H1 (cell line): ENCODE measurements around the gene PCNX1. TPM values are rescaled to one million over a fixed set of nuclear protein-coding genes. Genes with fewer than 3 reads are reported as not detected.

Source experiments
- CTCF ChIA-PET: fragments of 300-600 bp; sonication (Branson Sonifier 250); formaldehyde crosslinking; loops from one replicate; lab custom pipeline; 2021; ENCODE audit not compliant: partially characterized antibody; lab: Charles Lee
- POLR2A ChIA-PET: fragments of 300-600 bp; sonication (Branson Sonifier 250); formaldehyde crosslinking; loops from one replicate; lab custom pipeline; 2021; ENCODE audit warnings: inconsistent platforms; ENCODE audit not compliant: partially characterized antibody; lab: Charles Lee
- DNase-seq, 2 experiments: peaks; one replicate each; pipeline versions ENCODE4 v3.0.0 to v3.0.0-alpha.2; 2010 to 2022; ENCODE audit warnings: low spot score in 2 of 2, low read depth in 1 of 2, mixed read lengths in 1 of 2
- FAIRE-seq: peaks from 2 replicates; lab custom pipeline; 2011; peaks lifted over from hg19 to GRCh38; lab: Jason Lieb, UNC
- H2AFZ ChIP-seq: 2 replicates; pipeline ENCODE4 v1.8.1; 2012; ENCODE audit warnings: low read length, inconsistent platforms
- H2AK5ac ChIP-seq: 2 replicates; pipeline ENCODE4 v1.6.1; 2013; ENCODE audit warnings: low read depth, low read length
- H2BK120ac ChIP-seq: replicated peaks from 2 replicates; pipeline ENCODE3; 2013; ENCODE audit warnings: low read depth, low read length, inconsistent platforms
- H2BK12ac ChIP-seq: 2 replicates; pipeline ENCODE4 v1.6.1; 2013; ENCODE audit warnings: low read depth, low read length
- H2BK15ac ChIP-seq: 2 replicates; pipeline ENCODE4 v1.6.1; 2013; ENCODE audit warnings: low read length
- H2BK20ac ChIP-seq: 2 replicates; pipeline ENCODE4 v1.6.1; 2013; ENCODE audit warnings: low read length
- H2BK5ac ChIP-seq: 2 replicates; pipeline ENCODE4 v1.6.1; 2013; ENCODE audit warnings: low read depth, low read length
- H3K14ac ChIP-seq: 2 replicates; pipeline ENCODE4 v1.6.1; 2013; ENCODE audit warnings: inconsistent platforms; ENCODE audit not compliant: insufficient read length
- H3K18ac ChIP-seq: 2 replicates; pipeline ENCODE4 v1.6.1; 2013; ENCODE audit warnings: low read length; ENCODE audit errors: extremely low read depth
- H3K23ac ChIP-seq: 2 replicates; pipeline ENCODE4 v1.6.1; 2013; ENCODE audit warnings: inconsistent platforms; ENCODE audit not compliant: insufficient read length
- H3K23me2 ChIP-seq: 2 replicates; pipeline ENCODE4 v1.6.1; 2013; ENCODE audit warnings: low read depth, low read length
- H3K27ac ChIP-seq: 2 replicates; pipeline ENCODE4 v1.6.1; 2011; ENCODE audit warnings: low read depth, low read length, inconsistent platforms
- H3K27me3 ChIP-seq, 4 experiments: replicated peaks in 1 of 4; 1 replicate in 1 of 4; 2 replicates in 3 of 4; pipeline versions ENCODE4 v1.6.1 to v1.8.1; 2011 to 2013; ENCODE audit warnings: low read length in 3 of 4, mild to moderate bottlenecking in 3 of 4, inconsistent platforms in 2 of 4, mixed read lengths in 2 of 4, moderate library complexity in 1 of 4; ENCODE audit not compliant: control insufficient read depth in 3 of 4, insufficient read depth in 3 of 4; ENCODE audit errors: extremely low read depth in 1 of 4
- H3K36me3 ChIP-seq, 4 experiments: 2 replicates each; pipeline versions ENCODE4 v1.6.1 to v1.8.1; 2011 to 2013; ENCODE audit warnings: mild to moderate bottlenecking in 4 of 4, low read length in 3 of 4, moderate library complexity in 2 of 4, control low read depth in 1 of 4, inconsistent platforms in 1 of 4; ENCODE audit not compliant: insufficient read depth in 4 of 4, control insufficient read depth in 2 of 4
- H3K4ac ChIP-seq: replicated peaks from 2 replicates; pipeline ENCODE3; 2013; ENCODE audit warnings: low read length, low read depth, mixed read lengths, inconsistent platforms; ENCODE audit not compliant: insufficient read length
- H3K4me1 ChIP-seq, 4 experiments: replicated peaks in 1 of 4; 1 replicate in 1 of 4; 2 replicates in 3 of 4; pipeline versions ENCODE4 v1.6.1 to v1.8.1; 2011 to 2013; ENCODE audit warnings: low read length in 3 of 4, inconsistent platforms in 2 of 4, mixed read lengths in 1 of 4; ENCODE audit not compliant: insufficient read depth in 4 of 4, control insufficient read depth in 3 of 4
- H3K4me2 ChIP-seq, 2 experiments: 2 replicates each; pipeline versions ENCODE4 v1.6.1 to v1.8.1; 2011 to 2013; ENCODE audit warnings: low read depth in 2 of 2, low read length in 2 of 2, control low read depth in 1 of 2, inconsistent platforms in 1 of 2, mild to moderate bottlenecking in 1 of 2; ENCODE audit not compliant: insufficient read depth in 1 of 2
- H3K4me3 ChIP-seq, 4 experiments: fragments of 200-600, 300-600 bp in 1 of 4; sonication (generic), shearing (Covaris generic), sonication (Bioruptor Twin) in 1 of 4; 2 replicates each; pipeline versions ENCODE4 v1.5.1 to v1.8.1; 2011 to 2016; ENCODE audit warnings: low read length in 4 of 4, low read depth in 3 of 4, control low read depth in 2 of 4, inconsistent platforms in 2 of 4, mild to moderate bottlenecking in 2 of 4, mixed read lengths in 1 of 4, moderate library complexity in 1 of 4; ENCODE audit not compliant: insufficient read depth in 2 of 4; ENCODE audit errors: extremely low read depth in 1 of 4
- H3K56ac ChIP-seq: replicated peaks from 2 replicates; pipeline ENCODE3; 2013; ENCODE audit warnings: low read depth, mild to moderate bottlenecking, mixed read lengths, low read length, inconsistent platforms; ENCODE audit not compliant: insufficient read length
- H3K79me1 ChIP-seq: 2 replicates; pipeline ENCODE4 v1.6.1; 2013; ENCODE audit warnings: low read depth, low read length, control low read depth
- H3K79me2 ChIP-seq, 2 experiments: 2 replicates each; pipeline versions ENCODE4 v1.6.1 to v1.8.1; 2012 to 2013; ENCODE audit warnings: low read length in 2 of 2, mild to moderate bottlenecking in 2 of 2, inconsistent platforms in 1 of 2; ENCODE audit not compliant: insufficient read depth in 2 of 2, control insufficient read depth in 1 of 2
- H3K9ac ChIP-seq, 4 experiments: replicated peaks in 1 of 4; 1 replicate in 1 of 4; 2 replicates in 3 of 4; pipeline versions ENCODE4 v1.6.1 to v1.8.1; 2011 to 2013; ENCODE audit warnings: low read depth in 3 of 4, low read length in 3 of 4, control low read depth in 2 of 4, mild to moderate bottlenecking in 2 of 4, moderate library complexity in 2 of 4, inconsistent platforms in 1 of 4; ENCODE audit errors: extremely low read depth in 1 of 4
- H3K9me3 ChIP-seq, 2 experiments: 2 replicates each; pipeline versions ENCODE4 v1.6.1 to v1.8.1; 2012 to 2013; ENCODE audit warnings: mild to moderate bottlenecking in 2 of 2, moderate library complexity in 2 of 2, control low read depth in 1 of 2, inconsistent platforms in 1 of 2, low read depth in 1 of 2, low read length in 1 of 2, mixed read lengths in 1 of 2; ENCODE audit not compliant: insufficient read depth in 2 of 2
- H4K20me1 ChIP-seq, 2 experiments: replicated peaks in 1 of 2; 2 replicates each; pipeline versions ENCODE3 to v1.8.1; 2011 to 2013; ENCODE audit warnings: inconsistent platforms in 2 of 2, low read length in 2 of 2, mild to moderate bottlenecking in 1 of 2; ENCODE audit not compliant: insufficient read depth in 2 of 2, control insufficient read depth in 1 of 2
- H4K5ac ChIP-seq: 2 replicates; pipeline ENCODE4 v1.6.1; 2013; ENCODE audit warnings: low read length, low read depth, mixed read lengths, inconsistent platforms; ENCODE audit not compliant: insufficient read length
- H4K8ac ChIP-seq: 2 replicates; pipeline ENCODE4 v1.8.0; 2013; ENCODE audit warnings: mild to moderate bottlenecking, moderate library complexity, low read length, inconsistent platforms; ENCODE audit not compliant: insufficient read depth; ENCODE audit errors: extremely low read depth
- H4K91ac ChIP-seq: replicated peaks from 2 replicates; pipeline ENCODE3; 2013; ENCODE audit warnings: low read length, mixed read lengths, inconsistent platforms; ENCODE audit not compliant: insufficient read length
- CBX5 ChIP-seq: fragments of 300-800, 300-1000 bp; sonication (generic); IDR thresholded peaks from 2 replicates; pipeline ENCODE4 v1.7.1; 2016; ENCODE audit warnings: antibody characterized with exemption, low read length, low read depth
- CBX8 ChIP-seq: fragments of 300-800, 300-1000 bp; sonication (generic); IDR thresholded peaks from 2 replicates; pipeline ENCODE4 v1.7.1; 2016; ENCODE audit warnings: low read depth, low read length, borderline replicate concordance
- CTCF ChIP-seq, 3 experiments: IDR thresholded peaks; 1 replicate in 2 of 3; 2 replicates in 1 of 3; pipeline versions ENCODE4 v1.5.1 to v1.6.1; 2011; ENCODE audit warnings: low read length in 3 of 3, mild to moderate bottlenecking in 3 of 3, inconsistent platforms in 2 of 3, low read depth in 1 of 3, moderate library complexity in 1 of 3; ENCODE audit not compliant: insufficient read depth in 1 of 3; ENCODE audit errors: control extremely low read depth in 1 of 3
- FOSL1 ChIP-seq: IDR thresholded peaks from 2 replicates; pipeline ENCODE4 v1.6.1; 2011; ENCODE audit warnings: mild to moderate bottlenecking, low read depth, low read length, moderate library complexity; ENCODE audit not compliant: insufficient read depth
- GABPA ChIP-seq: IDR thresholded peaks from 2 replicates; pipeline ENCODE4 v1.6.1; 2011; ENCODE audit warnings: mild to moderate bottlenecking, low read length, moderate library complexity, borderline replicate concordance; ENCODE audit not compliant: insufficient read depth
- GTF2F1 ChIP-seq: IDR thresholded peaks from 2 replicates; pipeline ENCODE4 v1.6.1; 2012; ENCODE audit warnings: low read depth, low read length, improper control_type of control experiment, borderline replicate concordance
- NRF1 ChIP-seq: IDR thresholded peaks from 2 replicates; pipeline ENCODE4 v1.6.1; 2011; ENCODE audit warnings: mild to moderate bottlenecking, low read depth, low read length, improper control_type of control experiment
- PHF8 ChIP-seq: fragments of 200-600 bp; sonication (generic); conservative IDR thresholded peaks from 2 replicates; pipeline ENCODE4 v1.7.1; 2012; ENCODE audit warnings: low read depth, mild to moderate bottlenecking, inconsistent platforms, low read length, moderate library complexity
- RNF2 ChIP-seq: fragments of 200-900, 300-1000 bp; sonication (generic); IDR thresholded peaks from 2 replicates; pipeline ENCODE4 v1.7.1; 2016; ENCODE audit warnings: borderline replicate concordance, low read depth, mild to moderate bottlenecking, antibody characterized with exemption, low read length; ENCODE audit not compliant: poor library complexity, severe bottlenecking; ENCODE audit errors: missing control alignments
- SUZ12 ChIP-seq: fragments of 200-600 bp; sonication (generic); IDR thresholded peaks from 2 replicates; pipeline ENCODE4 v1.6.1; 2012; ENCODE audit warnings: mild to moderate bottlenecking, inconsistent platforms, low read length, moderate library complexity, mixed read lengths
- ZNF274 ChIP-seq: IDR thresholded peaks from 2 replicates; pipeline ENCODE4 v1.7.0; 2012; ENCODE audit warnings: low read length, borderline replicate concordance; ENCODE audit errors: extremely low read depth
- WGBS, 2 experiments: shearing (Covaris generic) in 1 of 2; methylation state at CpG; one replicate each; pipeline versions ENCODE4 v1.1.6 to v1.1.7; 2013 to 2015; ENCODE audit warnings: low lambda C conversion rate in 2 of 2, mixed read lengths in 2 of 2, inconsistent platforms in 1 of 2, low coverage in 1 of 2, missing lambda C conversion rate in 1 of 2; ENCODE audit not compliant: insufficient replicate concordance in 2 of 2, insufficient coverage in 1 of 2, insufficient read length in 1 of 2; ENCODE audit errors: extremely low coverage in 1 of 2, missing lambda C conversion rate in 1 of 2; 5-methylcytosine and 5-hydroxymethylcytosine counted together
- polyA plus RNA-seq, 7 experiments: library from polyadenylated mRNA; depleted of rRNA in 3 of 7; stranded (reverse) in 5 of 7; unstranded in 2 of 7; fragments of >200 nt in 5 of 7; fragments of 200-250 nt in 2 of 7; gene quantifications; 1 replicate in 5 of 7; 2 replicates in 1 of 7; 4 replicates in 1 of 7; pipeline versions ENCODE4 v1.2.1 to v1.2.3, GENCODE V29; 2011 to 2013; ENCODE audit warnings: missing spikeins in 2 of 7, mixed read lengths in 2 of 7
- total RNA-seq: library from RNA; stranded (reverse); fragmentation: NEBNext Ultra II Directional; extraction: Animal tissue kit (Norgen Biotek cat#: 25700); gene quantifications from 2 replicates; pipeline ENCODE4 v1.2.1, GENCODE V29; 2021

Gene PCNX1
- total and polyA plus RNA-seq, 2 of the 8 experiments (the other 6 are each of a cell fraction or from before 2014, with no cell fraction given), result 37.7 to 53.2 TPM

- Histone ChIP-seq H4K8ac (no peak overlapping the region), H3K9ac (no peak overlapping the region), H2AK5ac (no peak overlapping the region), H4K20me1 (no peaks in the 10 kb centered on the region), H2BK12ac (no peak overlapping the region), H3K23me2 (no peaks in the 10 kb centered on the region), H3K4me1 (no peaks in the 10 kb centered on the region), H2BK20ac (no peak overlapping the region), H3K79me2 (no peaks in the 10 kb centered on the region), H2BK15ac (no peak overlapping the region), H3K27me3 (no peaks in the 10 kb centered on the region), H3K4me3 (no peak overlapping the region), H3K79me1 (no peaks in the 10 kb centered on the region), H2BK120ac (no peak overlapping the region), H2AFZ (no peak overlapping the region), H3K14ac (no peak overlapping the region), H3K36me3 (no peaks in the 10 kb centered on the region), H4K91ac (no peak overlapping the region), H3K9me3 (no peaks in the 10 kb centered on the region), H3K27ac (no peak overlapping the region), H2BK5ac (no peak overlapping the region), H4K5ac (no peak overlapping the region), H3K4me2 (no peak overlapping the region), H3K4ac (no peak overlapping the region), H3K23ac (no peak overlapping the region), H3K18ac (no peak overlapping the region), H3K56ac (no peak overlapping the region)
- FAIRE-seq, result no peak
- ChIA-PET POLR2A (no interaction called here), CTCF (interaction anchor here (1.4 kb wide), 1 partner anchor 13 kb away, joined by 3 read pairs; no protein-coding TSS in a partner anchor)
- no peak for DNase-seq
- WGBS, 2 experiments, result 86% methylated on average over 5 of the region's 5 CpGs; no CpG with 5 or more reads in 1 of the 2 experiments
- TF ChIP-seq PHF8, result no peak
- TF ChIP-seq RNF2, result no peak
- TF ChIP-seq SUZ12, result no peak
- TF ChIP-seq FOSL1, result no peak
- peak; percentile 8 to 27 (median 24); a peak in 3 of 4 replicates for TF ChIP-seq CTCF (IDR thresholded peaks at IDR 0.05; ENCODE audit: control extremely low read depth in 1 of 3, insufficient read depth in 1 of 3, low read depth in 1 of 3, low read length in 3 of 3)
- no peak for TF ChIP-seq NRF1
- no peak for TF ChIP-seq CBX8
- no peak for TF ChIP-seq ZNF274
- TF ChIP-seq GABPA, result no peak
- no peak for TF ChIP-seq CBX5
- no peak for TF ChIP-seq GTF2F1
Observed at GRCh38 chr14:70858641-70859040, 48.6 kb upstream of the PCNX1 start.
